HG03066 (cell line): ENCODE measurements around the gene TMEM191C.
"Not testable (repeated sequence)": the region's sequence is repeated elsewhere in the genome, so short reads cannot be mapped to it uniquely, and the experiment has no call there.

Experiments
- ATAC-seq: cut with Tn5 transposase; IDR thresholded peaks from one replicate; pipeline ENCODE4 v1.9.1; 2021; ENCODE audit warnings: low read depth; ENCODE audit not compliant: unreplicated experiment

TMEM191C gene

GRCh38 chr22:21467337-21468193, at the start of gene TMEM191C:
Gene TMEM191C, plus strand, starts transcription at chr22:21467387. Its CDS starts 73 bp downstream, at chr22:21467460.
- ATAC-seq, result not testable (repeated sequence)

GRCh38 chr22:21417853-21418252, 49.3 kb upstream of the TMEM191C start:
- ATAC-seq, result peak; percentile 20

- not testable (repeated sequence) for ATAC-seq
Observed at GRCh38 chr22:21418974-21419638, 48.1 kb upstream of the TMEM191C start.

GRCh38 chr22:21420180-21420763, 46.9 kb upstream of the TMEM191C start:
- ATAC-seq, result not testable (repeated sequence)

GRCh38 chr22:21424084-21424709, 43.0 kb upstream of the TMEM191C start:
- not testable (repeated sequence) for ATAC-seq

GRCh38 chr22:21434378-21435233, 32.6 kb upstream of the TMEM191C start:
- not testable (repeated sequence) for ATAC-seq

- ATAC-seq, result not testable (repeated sequence)
Observed at GRCh38 chr22:21435998-21436810, 31.0 kb upstream of the TMEM191C start.

GRCh38 chr22:21438013-21438412, 29.2 kb upstream of the TMEM191C start:
- ATAC-seq, result not testable (repeated sequence)

- ATAC-seq, result not testable (repeated sequence)
Observed at GRCh38 chr22:21440018-21440636, 27.1 kb upstream of the TMEM191C start.

- ATAC-seq, result not testable (repeated sequence)
Observed at GRCh38 chr22:21440676-21441075, 26.5 kb upstream of the TMEM191C start.

GRCh38 chr22:21441170-21441569, 26.0 kb upstream of the TMEM191C start:
- not testable (repeated sequence) for ATAC-seq

- ATAC-seq, result not testable (repeated sequence)
Observed at GRCh38 chr22:21442123-21442522, 25.1 kb upstream of the TMEM191C start.

- not testable (repeated sequence) for ATAC-seq
Observed at GRCh38 chr22:21442646-21443045, 24.5 kb upstream of the TMEM191C start.

- no peak for ATAC-seq
Observed at GRCh38 chr22:21443057-21443734, 24.0 kb upstream of the TMEM191C start.

- ATAC-seq, result no peak
Observed at GRCh38 chr22:21443735-21444421, 23.3 kb upstream of the TMEM191C start.

- ATAC-seq, result no peak
Observed at GRCh38 chr22:21444701-21445436, 22.3 kb upstream of the TMEM191C start.
